ENCODE measurements around the gene TMEM255B. TPM values are rescaled to one million over a fixed set of nuclear protein-coding genes. Genes with fewer than 3 reads are reported as not detected.

TMEM255B gene
- total RNA-seq, 4 donors from 2014 or later = 0.26 to 3.8 (median 1.7) TPM

DNA sequence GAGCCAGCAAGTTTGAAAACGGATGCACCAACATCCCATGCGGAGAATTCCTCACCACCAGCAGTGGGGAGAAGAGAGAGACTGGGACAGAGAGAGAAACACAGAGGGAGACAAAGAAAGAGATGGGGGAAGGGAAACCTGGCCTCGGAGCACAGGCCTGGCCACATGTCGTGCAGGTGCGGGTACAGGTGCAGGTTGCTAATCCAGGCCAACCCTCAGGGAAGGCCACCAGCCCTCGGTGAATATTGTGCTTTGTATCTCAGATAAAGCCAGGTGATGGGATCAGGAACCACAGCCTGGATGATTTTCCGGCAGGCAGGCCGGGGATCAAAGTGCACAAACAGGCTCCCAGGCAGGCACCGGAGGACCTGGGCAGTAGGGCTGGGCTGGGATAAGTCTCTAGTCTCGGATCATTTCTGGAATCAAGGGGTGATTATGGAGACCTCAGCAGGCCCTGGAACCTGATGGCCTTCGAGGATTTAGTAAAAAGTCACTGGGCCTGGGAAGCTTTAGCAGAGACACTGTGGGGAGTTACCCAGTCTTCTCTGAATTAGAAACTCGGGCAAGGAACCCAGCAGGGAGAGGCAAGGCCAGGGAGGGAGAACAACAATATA, 101.1 kb downstream of the TMEM255B start:
- Histone ChIP-seq H3K9me3 (no peaks in the 10 kb centered on the region), H3K36me3 (no peaks in the 10 kb centered on the region), H3K4me3 (no peak overlapping the region), H3K4me1 (peaks cover 71% of the 10 kb centered on the region), H3K27me3 (no peaks in the 10 kb centered on the region), H3K27ac (no peak overlapping the region)
- no peak for TF ChIP-seq POLR2A (IDR thresholded peaks at IDR 0.05)
- TF ChIP-seq EP300 (IDR thresholded peaks at IDR 0.05) = no peak
- no peak for TF ChIP-seq POLR2AphosphoS5 (IDR thresholded peaks at IDR 0.05)
- TF ChIP-seq, protein P1, sequence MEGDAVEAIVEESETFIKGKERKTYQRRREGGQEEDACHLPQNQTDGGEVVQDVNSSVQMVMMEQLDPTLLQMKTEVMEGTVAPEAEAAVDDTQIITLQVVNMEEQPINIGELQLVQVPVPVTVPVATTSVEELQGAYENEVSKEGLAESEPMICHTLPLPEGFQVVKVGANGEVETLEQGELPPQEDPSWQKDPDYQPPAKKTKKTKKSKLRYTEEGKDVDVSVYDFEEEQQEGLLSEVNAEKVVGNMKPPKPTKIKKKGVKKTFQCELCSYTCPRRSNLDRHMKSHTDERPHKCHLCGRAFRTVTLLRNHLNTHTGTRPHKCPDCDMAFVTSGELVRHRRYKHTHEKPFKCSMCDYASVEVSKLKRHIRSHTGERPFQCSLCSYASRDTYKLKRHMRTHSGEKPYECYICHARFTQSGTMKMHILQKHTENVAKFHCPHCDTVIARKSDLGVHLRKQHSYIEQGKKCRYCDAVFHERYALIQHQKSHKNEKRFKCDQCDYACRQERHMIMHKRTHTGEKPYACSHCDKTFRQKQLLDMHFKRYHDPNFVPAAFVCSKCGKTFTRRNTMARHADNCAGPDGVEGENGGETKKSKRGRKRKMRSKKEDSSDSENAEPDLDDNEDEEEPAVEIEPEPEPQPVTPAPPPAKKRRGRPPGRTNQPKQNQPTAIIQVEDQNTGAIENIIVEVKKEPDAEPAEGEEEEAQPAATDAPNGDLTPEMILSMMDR (IDR thresholded peaks at IDR 0.05) = no peak
- DNase-seq (ENCODE audit: low spot score in 2 of 2) = peak in 1 of 2 donors; percentile 53
- WGBS = 57% methylated on average over 12 of the region's 12 CpGs

DNA sequence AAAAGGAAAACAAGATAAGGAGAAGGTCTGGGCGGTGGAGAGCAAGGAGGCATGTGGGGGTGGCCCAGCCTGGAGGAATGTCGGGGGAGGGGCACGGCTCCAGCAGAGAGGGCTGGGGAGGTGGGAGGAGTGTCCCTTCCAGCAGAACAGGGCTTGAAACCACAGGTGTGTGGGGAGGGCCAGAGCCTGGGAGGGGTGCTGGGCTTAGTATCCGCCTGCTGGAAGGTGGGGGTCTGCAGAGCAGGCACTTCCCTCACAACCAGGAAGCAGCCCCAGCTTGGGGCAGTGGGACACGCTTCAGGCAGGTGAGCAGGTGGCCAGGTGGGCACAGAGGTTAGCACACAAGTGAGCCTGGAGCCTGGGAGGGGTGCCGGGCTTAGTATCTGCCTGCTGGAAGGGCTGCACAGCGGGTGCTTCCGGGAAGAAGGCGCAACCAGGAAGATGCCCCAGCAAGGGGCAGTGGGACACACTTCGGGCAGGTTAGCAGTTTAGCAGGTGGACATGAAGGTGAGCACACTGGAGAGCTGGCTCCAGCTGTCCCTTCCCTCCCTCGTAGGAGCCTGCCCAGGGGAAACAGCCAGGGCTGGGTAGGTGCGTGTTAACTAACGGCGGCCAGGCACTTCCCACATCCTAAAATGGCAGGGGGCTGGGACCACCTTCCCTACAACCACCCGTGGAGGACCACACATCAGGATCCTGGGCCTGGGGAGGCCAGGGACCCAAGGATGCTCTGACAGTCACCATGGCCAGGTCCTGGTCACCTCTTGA, 101.8 kb downstream of the TMEM255B start:
- Histone ChIP-seq H3K27ac (peak overlapping the region; percentile 21), H3K36me3 (no peaks in the 10 kb centered on the region), H3K27me3 (no peaks in the 10 kb centered on the region), H3K9me3 (no peaks in the 10 kb centered on the region), H3K4me1 (peaks cover 64% of the 10 kb centered on the region), H3K4me3 (peak overlapping the region; percentile 65)
- DNase-seq (ENCODE audit: low spot score in 2 of 2) = peak; percentile 59 to 70
- 52% methylated on average over 5 of the region's 15 CpGs for WGBS
- TF ChIP-seq EP300 (IDR thresholded peaks at IDR 0.05) (no peak), POLR2A (IDR thresholded peaks at IDR 0.05) (no peak), POLR2AphosphoS5 (IDR thresholded peaks at IDR 0.05) (no peak)
- TF ChIP-seq, protein P1 (IDR thresholded peaks at IDR 0.05) = no peak

DNA sequence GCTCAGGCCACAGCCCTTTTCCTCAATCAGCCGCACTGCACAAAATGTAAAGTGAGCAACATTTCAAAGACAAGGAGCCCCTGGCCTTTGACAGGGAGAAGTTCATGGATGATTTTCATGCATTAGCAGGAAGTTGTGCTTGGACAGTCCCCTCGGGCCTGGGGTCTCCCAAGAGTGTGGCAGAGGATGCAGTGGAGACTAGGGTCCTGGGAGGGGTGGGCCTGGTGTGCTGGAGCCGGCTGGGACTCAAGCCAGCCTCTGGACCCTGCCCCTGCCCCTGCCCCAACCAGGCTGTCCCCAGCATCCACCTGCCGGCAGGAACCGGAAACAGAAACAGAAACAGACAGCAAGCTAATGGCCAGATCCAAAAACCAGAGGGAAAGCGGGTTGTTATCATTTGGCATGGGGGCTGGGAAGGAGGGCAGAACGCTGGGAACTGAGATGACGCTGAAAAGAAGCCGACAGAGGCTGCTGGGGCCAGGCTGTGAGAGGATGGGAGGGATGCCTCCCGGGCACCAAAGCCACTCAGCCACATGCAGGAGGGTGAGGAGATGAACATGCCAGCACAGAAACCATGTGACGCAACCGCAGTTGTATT, 102.5 kb downstream of the TMEM255B start:
- peak overlapping the region; percentile 65 for H3K4me3 ChIP-seq
- H3K27ac ChIP-seq = peak overlapping the region; percentile 21
- H3K36me3 ChIP-seq = no peaks in the 10 kb centered on the region
- 48% methylated on average over 12 of the region's 12 CpGs for WGBS
- no peaks in the 10 kb centered on the region for H3K9me3 ChIP-seq
- TF ChIP-seq POLR2A (IDR thresholded peaks at IDR 0.05) (no peak), EP300 (IDR thresholded peaks at IDR 0.05) (no peak), POLR2AphosphoS5 (IDR thresholded peaks at IDR 0.05) (no peak)
- TF ChIP-seq, protein P1 (IDR thresholded peaks at IDR 0.05) = no peak
- H3K27me3 ChIP-seq = no peaks in the 10 kb centered on the region
- DNase-seq (ENCODE audit: low spot score in 2 of 2) = peak; percentile 65 to 66
- H3K4me1 ChIP-seq = peaks cover 57% of the 10 kb centered on the region

DNA sequence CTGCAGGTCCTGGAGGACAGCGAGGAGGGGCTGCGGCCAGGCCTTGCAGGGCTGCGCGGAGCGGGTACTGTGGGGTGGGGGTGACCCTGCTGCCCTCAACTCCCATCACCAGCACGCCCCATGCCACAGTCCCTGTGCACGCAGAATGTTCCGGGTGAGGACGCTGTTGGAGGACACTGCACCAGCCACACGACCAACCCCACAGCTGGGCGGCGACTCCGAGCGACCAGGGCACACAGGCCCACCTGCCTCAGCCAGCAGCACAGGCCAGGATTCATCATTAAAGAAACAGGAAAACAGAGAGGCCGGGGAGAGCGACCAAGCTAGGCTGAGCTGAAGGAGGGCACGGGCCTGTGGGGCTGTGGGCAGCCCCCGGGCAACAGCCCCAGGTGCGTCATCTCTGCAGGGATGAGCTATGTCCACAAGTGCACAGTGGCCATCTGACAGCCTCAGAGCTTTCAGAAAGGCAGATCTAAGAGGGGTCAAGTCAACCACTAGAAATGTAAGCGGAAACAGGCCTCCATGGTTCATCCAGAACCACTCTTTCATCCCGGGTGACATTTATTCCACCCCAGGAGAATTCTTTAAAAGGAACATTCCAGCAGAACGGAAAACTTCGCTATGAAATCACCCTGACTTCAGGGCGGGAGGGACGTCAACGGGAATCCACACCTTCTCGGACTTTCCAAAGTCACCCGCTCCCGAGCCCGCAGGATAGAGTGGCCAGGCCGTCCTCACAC, 103.3 kb downstream of the TMEM255B start:
- Histone ChIP-seq H3K36me3 (no peaks in the 10 kb centered on the region), H3K27me3 (no peaks in the 10 kb centered on the region), H3K27ac (peak overlapping the region; percentile 86), H3K4me3 (peak overlapping the region; percentile 65), H3K9me3 (no peaks in the 10 kb centered on the region), H3K4me1 (peaks cover 49% of the 10 kb centered on the region)
- DNase-seq (ENCODE audit: low spot score in 2 of 2) = peak; percentile 61 to 79
- 54% methylated on average over 17 of the region's 31 CpGs for WGBS
- TF ChIP-seq, protein P1 (IDR thresholded peaks at IDR 0.05) = no peak
- TF ChIP-seq EP300 (IDR thresholded peaks at IDR 0.05) = no peak
- TF ChIP-seq POLR2AphosphoS5 (IDR thresholded peaks at IDR 0.05) = no peak
- TF ChIP-seq POLR2A (IDR thresholded peaks at IDR 0.05) = no peak
